ENCODE data around the gene SLC8A1. TPM values are rescaled to one million over a fixed set of nuclear protein-coding genes. Genes with fewer than 3 reads are reported as not detected.

SLC8A1 gene
- total RNA-seq, 3 donors from 2014 or later: 8.2 to 14.2 (median 12.2) TPM

DNA sequence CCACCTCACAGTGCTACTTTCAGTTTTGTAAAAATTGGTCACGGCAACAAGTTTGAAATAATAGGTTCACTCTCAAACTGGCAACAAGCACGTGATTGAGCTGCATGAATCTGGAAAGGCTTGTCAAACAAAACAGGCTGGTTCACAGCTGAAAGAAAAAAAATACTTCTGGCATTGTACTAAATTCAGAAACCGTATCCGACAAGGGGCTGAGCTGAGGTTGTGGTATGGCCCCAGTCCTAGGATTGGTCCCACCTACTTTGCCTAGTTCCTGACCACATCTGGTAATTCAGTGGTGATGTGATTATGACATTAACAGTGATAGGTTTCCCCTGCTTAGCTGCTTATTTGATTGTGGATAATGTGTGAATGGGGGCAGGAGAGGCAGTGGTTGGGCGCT lies 346.3 kb downstream of the SLC8A1 start:
- no peaks in the 10 kb centered on the region for H3K9me3 ChIP-seq
- no peaks in the 10 kb centered on the region for H3K27me3 ChIP-seq
- no peak overlapping the region for H3K27ac ChIP-seq
- H3K4me3 ChIP-seq: no peak overlapping the region
- no peaks in the 10 kb centered on the region for H3K4me1 ChIP-seq
- intact Hi-C loops (cut with DNase I; ENCODE audit: low total_unique reads): no loop called here
- no peak for DNase-seq (ENCODE audit: low spot score in 2 of 2)
- TF ChIP-seq POLR2A (IDR thresholded peaks at IDR 0.05): no peak
- no peak for TF ChIP-seq POLR2AphosphoS5 (IDR thresholded peaks at IDR 0.05)
- TF ChIP-seq CTCF (IDR thresholded peaks at IDR 0.05): no peak
- H3K36me3 ChIP-seq: no peaks in the 10 kb centered on the region

- H3K36me3 ChIP-seq: no peaks in the 10 kb centered on the region
- H3K9me3 ChIP-seq: no peaks in the 10 kb centered on the region
- H3K4me3 ChIP-seq: no peak overlapping the region
- intact Hi-C loops (cut with DNase I; ENCODE audit: low total_unique reads): no loop called here
- H3K27ac ChIP-seq: no peak overlapping the region
- no peak for TF ChIP-seq CTCF (IDR thresholded peaks at IDR 0.05)
- TF ChIP-seq POLR2A (IDR thresholded peaks at IDR 0.05): no peak
- no peak for TF ChIP-seq POLR2AphosphoS5 (IDR thresholded peaks at IDR 0.05)
- H3K4me1 ChIP-seq: no peaks in the 10 kb centered on the region
- H3K27me3 ChIP-seq: no peaks in the 10 kb centered on the region
- DNase-seq (ENCODE audit: low spot score in 2 of 2): no peak
These were observed 348.3 kb downstream of the SLC8A1 start for GRCh38 chr2:40103590-40103989.

DNA sequence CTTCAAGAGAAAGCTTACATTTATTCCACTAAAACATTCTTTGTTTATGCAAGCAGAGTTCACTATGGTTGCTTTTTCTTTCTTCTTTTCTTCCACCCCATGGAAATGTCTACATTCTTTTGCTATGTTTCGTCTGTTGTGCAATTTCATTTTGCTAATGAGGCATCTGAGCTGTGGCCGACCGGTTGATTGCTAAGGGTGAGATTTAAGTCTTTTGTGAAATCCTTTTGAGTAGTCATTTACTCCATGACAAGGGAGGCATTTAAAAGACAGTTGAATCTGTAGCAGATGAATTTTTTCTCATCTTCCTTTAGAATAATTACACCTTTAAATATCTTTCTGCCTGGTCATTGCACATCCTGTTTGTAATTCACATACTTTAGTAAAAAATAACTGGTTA lies 348.7 kb downstream of the SLC8A1 start:
- H3K36me3 ChIP-seq: no peaks in the 10 kb centered on the region
- no peak for DNase-seq (ENCODE audit: low spot score in 2 of 2)
- TF ChIP-seq CTCF (IDR thresholded peaks at IDR 0.05) (no peak), POLR2A (IDR thresholded peaks at IDR 0.05) (no peak), POLR2AphosphoS5 (IDR thresholded peaks at IDR 0.05) (no peak)
- H3K4me3 ChIP-seq: no peak overlapping the region
- H3K27ac ChIP-seq: no peak overlapping the region
- intact Hi-C loops (cut with DNase I; ENCODE audit: low total_unique reads): no loop called here
- no peaks in the 10 kb centered on the region for H3K27me3 ChIP-seq
- H3K9me3 ChIP-seq: no peaks in the 10 kb centered on the region
- no peaks in the 10 kb centered on the region for H3K4me1 ChIP-seq

DNA sequence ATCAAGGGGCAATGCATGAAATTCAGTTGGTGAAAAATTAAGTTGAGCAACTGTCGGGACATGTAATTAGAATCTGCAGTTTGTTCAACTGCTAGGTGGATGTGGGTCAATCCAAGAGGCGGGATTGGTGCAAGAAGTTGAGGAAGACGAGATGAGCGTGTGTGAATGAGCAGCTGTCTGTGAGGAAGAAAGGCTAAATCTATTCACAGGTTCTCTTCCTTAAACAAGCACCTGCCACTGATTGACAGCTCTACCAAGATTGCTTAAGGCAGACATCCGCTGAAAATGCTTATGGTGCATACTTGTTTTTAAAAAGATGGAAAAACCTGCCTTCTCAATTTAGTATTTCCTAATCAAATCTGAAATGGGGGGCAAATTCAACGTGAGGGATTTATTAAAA lies 349.4 kb downstream of the SLC8A1 start:
- Histone ChIP-seq H3K36me3 (no peaks in the 10 kb centered on the region), H3K27me3 (no peaks in the 10 kb centered on the region), H3K4me1 (no peaks in the 10 kb centered on the region), H3K4me3 (no peak overlapping the region), H3K27ac (no peak overlapping the region), H3K9me3 (no peaks in the 10 kb centered on the region)
- DNase-seq (ENCODE audit: low spot score in 2 of 2): no peak
- TF ChIP-seq CTCF (IDR thresholded peaks at IDR 0.05) (no peak), POLR2A (IDR thresholded peaks at IDR 0.05) (no peak), POLR2AphosphoS5 (IDR thresholded peaks at IDR 0.05) (no peak)
- intact Hi-C loops (cut with DNase I; ENCODE audit: low total_unique reads): no loop called here

GRCh38 chr2:40101131-40101575 lies 350.7 kb downstream of the SLC8A1 start:
- H3K4me3 ChIP-seq: no peak overlapping the region
- intact Hi-C loops (cut with DNase I; ENCODE audit: low total_unique reads): no loop called here
- DNase-seq (ENCODE audit: low spot score in 2 of 2): no peak
- no peaks in the 10 kb centered on the region for H3K27me3 ChIP-seq
- no peak overlapping the region for H3K27ac ChIP-seq
- no peaks in the 10 kb centered on the region for H3K9me3 ChIP-seq
- TF ChIP-seq CTCF (IDR thresholded peaks at IDR 0.05) (no peak), POLR2AphosphoS5 (IDR thresholded peaks at IDR 0.05) (no peak), POLR2A (IDR thresholded peaks at IDR 0.05) (no peak)
- H3K4me1 ChIP-seq: no peaks in the 10 kb centered on the region
- H3K36me3 ChIP-seq: no peaks in the 10 kb centered on the region

Measured in breast epithelium (tissue), 4 donors.